Erythroblast (primary cell): ENCODE results near the gene GRIK4.

Source experiments
- GATA1 ChIP-seq: IDR thresholded peaks from 2 replicates; pipeline ENCODE4 v1.6.1; 2011; ENCODE audit warnings: low read depth, mild to moderate bottlenecking, control low read depth, low read length, moderate library complexity
- POLR2A ChIP-seq: IDR thresholded peaks from 2 replicates; pipeline ENCODE4 v1.6.1; 2011; ENCODE audit warnings: mild to moderate bottlenecking, low read length

DNA sequence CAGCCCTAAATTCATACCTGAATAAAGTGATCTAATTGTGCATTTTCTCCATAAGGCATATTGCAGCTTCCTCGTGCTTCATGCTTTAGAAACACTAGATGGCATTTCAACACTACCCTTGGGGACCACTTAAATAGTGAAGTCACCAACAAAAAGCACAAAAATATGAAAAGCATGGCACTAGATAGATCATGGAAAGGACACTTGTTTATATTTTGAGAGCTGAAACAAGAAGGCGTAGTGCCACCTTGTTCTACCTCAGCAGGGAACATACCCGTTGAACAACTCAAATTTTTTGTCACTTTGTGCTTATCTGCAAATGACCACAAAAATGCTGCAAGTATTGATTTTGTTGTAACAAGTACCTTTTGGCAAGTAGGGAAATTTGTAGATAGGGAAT, 521.0 kb downstream of the GRIK4 start:
- TF ChIP-seq POLR2A, result no peak
- TF ChIP-seq GATA1, result no peak
